Ovary (tissue), 9 donors: ENCODE data around the gene CCDC85B. TPM values are rescaled to one million over a fixed set of nuclear protein-coding genes. Genes with fewer than 3 reads are reported as not detected.

Source experiments
- DNase-seq, 5 donors: peaks; one replicate each; pipeline ENCODE4 v3.0.0-alpha.2; 2019 to 2020
- H3K27ac ChIP-seq, 2 donors: fragments of 200-600 bp; one replicate each; pipeline versions ENCODE4 v1.5.1 to v1.8.0; 2019 to 2022
- H3K27me3 ChIP-seq: fragments of 200-600 bp; one replicate; pipeline ENCODE4 v1.8.0; 2022
- H3K36me3 ChIP-seq: fragments of 200-600 bp; sonication (generic); one replicate; pipeline ENCODE4 v1.5.1; 2019
- H3K4me1 ChIP-seq: one replicate; pipeline ENCODE4 v1.8.1; 2013; ENCODE audit warnings: mild to moderate bottlenecking, moderate library complexity; ENCODE audit not compliant: insufficient read depth
- H3K4me3 ChIP-seq: fragments of 200-600 bp; sonication (generic); one replicate; pipeline ENCODE4 v1.5.1; 2017
- H3K9me3 ChIP-seq, 2 donors: fragments of 200-600 bp in 1 of 2; sonication (generic) in 1 of 2; one replicate each; pipeline versions ENCODE4 v1.5.1 to v1.8.1; 2013 to 2019; ENCODE audit warnings: mild to moderate bottlenecking in 1 of 2, moderate library complexity in 1 of 2
- CTCF ChIP-seq, 3 donors: fragments of 450-650 bp in 2 of 3; fragments of 200-600 bp in 1 of 3; IDR thresholded peaks; one replicate each; pipeline versions ENCODE4 v1.5.1 to v1.8.0; 2016 to 2022; ENCODE audit warnings: antibody characterized with exemption in 3 of 3, mild to moderate bottlenecking in 1 of 3
- EP300 ChIP-seq: sonication (generic); formaldehyde crosslinking; IDR thresholded peaks from one replicate; pipeline ENCODE4 v1.6.1; 2017; ENCODE audit warnings: antibody characterized with exemption
- POLR2A ChIP-seq: fragments of 450-650 bp; IDR thresholded peaks from one replicate; pipeline ENCODE4 v1.6.1; 2017; ENCODE audit warnings: antibody characterized with exemption, mild to moderate bottlenecking, moderate library complexity
- WGBS, 3 donors: extraction: QIAGEN DNeasy Blood & Tissue Kit in 1 of 3; methylation state at CpG; one replicate each; pipeline versions ENCODE4 v1.1.5 to v1.1.7; 2013 to 2017; 5-methylcytosine and 5-hydroxymethylcytosine counted together
- intact Hi-C, 4 donors: fragments of 100-400 bp; cut with DNase I; formaldehyde crosslinking; loops; one replicate each; pipeline versions ENCODE4 v1.11.0 to v1.15.1; 2022 to 2023
- polyA plus RNA-seq, 2 donors: library from polyadenylated mRNA; stranded (reverse); fragments of 200-250 nt in 1 of 2; fragments of 350-450 nt in 1 of 2; fragmentation: Illumina TruSeq in 1 of 2; extraction: RNeasy Lipid Tissue Mini Kit (QIAGEN cat#74804) in 1 of 2; gene quantifications; one replicate each; pipeline ENCODE4 v1.2.3, GENCODE V29; 2013 to 2014
- total RNA-seq, 7 donors: library from RNA; depleted of rRNA in 2 of 7; stranded (reverse); fragments of >200 nt in 2 of 7; fragmentation: NEBNext Ultra II Directional in 3 of 7; extraction: Animal tissue kit (Norgen Biotek cat#: 25700) in 3 of 7; gene quantifications; one replicate each; pipeline versions ENCODE4 v1.1.0 to v1.2.4, GENCODE V29; 2016 to 2023
- donor health status: DM: no; HTN: no; CAD: no; lungs with moderate emphysema.
- donor health status: DM: no; HTN: no; CAD: no.
- donor health status: Bipolar disorder and iron deficiency.
- donor health status: DM: yes; HTN: yes; CAD: no.
- donor health status: DM: no; HTN: no; CAD: no.
- donor health status: DM: yes; HTN: yes; CAD: no.

The CCDC85B gene
- total and polyA plus RNA-seq, 9 donors = 31.5 to 85.0 (median 55.6) TPM; not detected in 1

GRCh38 chr11:65919141-65919572 lies 28.7 kb downstream of the CCDC85B start, which contains the start of gene DRAP1:
TSS of gene DRAP1 (plus strand) at chr11:65919426. CDS start at chr11:65919502, 76 bp downstream.
- peaks cover 37% of the 10 kb centered on the region for H3K4me1 ChIP-seq
- TF ChIP-seq POLR2A = peak; percentile 63
- no peak for TF ChIP-seq EP300
- peak within 1 kb of the TSS; percentile 92 for H3K4me3 ChIP-seq
- WGBS, 3 donors = 1% methylated on average over 23 to 59 of the region's 59 CpGs
- no peaks in the 10 kb centered on the region for H3K27me3 ChIP-seq
- peak; percentile 99 for DNase-seq
- intact Hi-C loops = loop anchor here in 1 of 4 donors (2.0 kb wide), 1 partner anchor 30 kb away; the partner anchor contains the start of gene FIBP
- H3K9me3 ChIP-seq = no peaks in the 10 kb centered on the region
- peak within 1 kb of the TSS; percentile 79 to 84 for H3K27ac ChIP-seq
- no peaks in the 10 kb centered on the region for H3K36me3 ChIP-seq

GRCh38 chr11:65919573-65920371 lies 29.3 kb downstream of the CCDC85B start:
- Histone ChIP-seq H3K36me3 (no peaks in the 10 kb centered on the region), H3K9me3 (no peaks in the 10 kb centered on the region), H3K4me1 (peaks cover 35% of the 10 kb centered on the region), H3K27me3 (no peaks in the 10 kb centered on the region), H3K27ac (peak overlapping the region; percentile 23 to 79), H3K4me3 (peak overlapping the region; percentile 87)
- peak in 1 of 5 donors; percentile 67 for DNase-seq
- TF ChIP-seq POLR2A = no peak
- 0% methylated on average over 29 to 60 of the region's 60 CpGs for WGBS, 3 donors
- intact Hi-C loops = loop anchor here in 2 of 4 donors (2.0 to 5.0 kb wide), 3 partner anchors 31 to 48 kb away; partner anchors contain the start of gene FIBP (in 1 of the 2)

DNA sequence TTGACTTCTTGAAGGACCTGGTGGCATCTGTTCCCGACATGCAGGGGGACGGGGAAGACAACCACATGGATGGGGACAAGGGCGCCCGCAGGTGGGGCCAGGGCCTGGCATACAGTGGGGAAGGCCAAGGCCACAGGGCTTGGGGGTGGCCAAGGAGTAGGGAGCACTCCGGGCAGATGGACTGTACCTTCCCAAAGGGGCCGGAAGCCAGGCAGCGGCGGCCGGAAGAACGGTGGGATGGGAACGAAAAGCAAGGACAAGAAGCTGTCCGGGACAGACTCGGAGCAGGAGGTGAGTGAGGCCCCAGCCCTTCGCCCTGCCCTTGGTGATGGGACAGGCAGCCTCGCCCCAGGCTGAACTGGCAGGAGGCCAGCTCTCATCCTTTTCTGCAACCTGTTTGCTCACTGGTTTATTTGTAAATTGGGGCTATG lies 29.9 kb downstream of the CCDC85B start:
- 32 to 56% (median 36%) methylated on average over 14 to 15 of the region's 15 CpGs for WGBS, 3 donors
- Histone ChIP-seq H3K4me3 (peak overlapping the region; percentile 87), H3K9me3 (no peaks in the 10 kb centered on the region), H3K36me3 (no peaks in the 10 kb centered on the region), H3K4me1 (peaks cover 29% of the 10 kb centered on the region), H3K27ac (no peak overlapping the region), H3K27me3 (no peaks in the 10 kb centered on the region)
- peak in 4 of 5 donors; percentile 46 to 62 (median 54) for DNase-seq
- no peak for TF ChIP-seq POLR2A
- TF ChIP-seq EP300 = no peak
- TF ChIP-seq CTCF (IDR thresholded peaks at IDR 0.05) = no peak
- intact Hi-C loops = loop anchor here in 2 of 4 donors (5.0 kb wide), 2 partner anchors 37 to 47 kb away; no protein-coding TSS in a partner anchor

DNA sequence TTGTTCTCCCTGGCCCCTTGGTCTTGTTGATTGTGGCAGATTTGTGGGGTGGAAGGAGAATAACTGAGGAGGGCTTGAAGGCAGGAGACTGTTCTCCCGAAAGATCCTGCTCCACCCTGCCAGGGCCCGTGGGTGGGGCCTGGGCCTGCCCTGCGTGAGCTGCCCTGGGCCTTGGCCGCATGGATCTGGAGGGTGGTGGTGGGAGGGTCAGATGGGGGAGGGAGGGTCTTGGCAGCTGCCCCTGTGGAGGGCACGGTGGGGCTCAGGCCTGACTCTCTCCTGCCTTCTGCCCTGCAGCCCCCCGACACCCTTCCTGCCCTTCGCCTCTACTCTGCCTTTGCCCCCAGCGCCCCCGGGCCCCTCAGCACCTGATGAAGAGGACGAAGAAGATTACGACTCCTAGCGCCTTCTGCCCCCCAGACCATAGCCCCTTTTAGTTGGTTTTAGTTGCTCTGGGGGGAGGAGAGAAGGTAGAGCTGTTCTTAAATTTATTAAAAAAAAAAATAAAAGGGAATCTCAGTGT lies 30.6 kb downstream of the CCDC85B start:
- H3K27ac ChIP-seq = no peak overlapping the region
- no peaks in the 10 kb centered on the region for H3K9me3 ChIP-seq
- no peaks in the 10 kb centered on the region for H3K27me3 ChIP-seq
- intact Hi-C loops = loop anchor here in 2 of 4 donors (5.0 kb wide), 2 partner anchors 36 to 46 kb away; no protein-coding TSS in a partner anchor
- WGBS, 3 donors = 73 to 80% (median 79%) methylated on average over 12 of the region's 12 CpGs
- H3K4me1 ChIP-seq = peaks cover 23% of the 10 kb centered on the region
- no peak overlapping the region for H3K4me3 ChIP-seq
- TF ChIP-seq POLR2A (no peak), EP300 (no peak), CTCF (IDR thresholded peaks at IDR 0.05) (no peak)
- DNase-seq = peak in 3 of 5 donors; percentile 40 to 47 (median 44)
- no peaks in the 10 kb centered on the region for H3K36me3 ChIP-seq

DNA sequence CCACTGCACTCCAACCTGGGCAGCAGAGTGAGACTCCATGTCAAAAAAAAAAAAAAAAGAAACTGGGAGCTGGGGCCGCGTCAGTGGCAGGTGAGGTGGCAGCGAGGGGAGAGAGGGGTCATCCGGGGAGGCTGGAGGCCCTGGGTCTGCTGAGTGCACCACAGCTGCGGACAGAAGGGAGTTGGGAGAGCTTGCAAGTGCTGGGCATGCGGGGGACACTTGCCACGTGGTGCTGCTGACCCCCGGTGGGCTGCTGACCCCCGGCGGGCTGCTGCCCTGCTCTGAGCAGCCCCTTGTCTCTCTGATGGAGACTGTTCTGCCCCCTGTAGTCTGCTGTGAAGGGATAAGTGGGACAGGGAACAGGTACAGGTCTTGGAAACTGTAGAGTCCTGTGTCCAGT lies 31.4 kb downstream of the CCDC85B start:
- H3K27ac ChIP-seq = no peak overlapping the region
- no peaks in the 10 kb centered on the region for H3K36me3 ChIP-seq
- H3K9me3 ChIP-seq = no peaks in the 10 kb centered on the region
- 88 to 92% (median 91%) methylated on average over 10 of the region's 10 CpGs for WGBS, 3 donors
- H3K4me1 ChIP-seq = peaks cover 19% of the 10 kb centered on the region
- H3K4me3 ChIP-seq = no peak overlapping the region
- TF ChIP-seq CTCF (IDR thresholded peaks at IDR 0.05) (no peak), POLR2A (no peak), EP300 (no peak)
- intact Hi-C loops = loop anchor here in 2 of 4 donors (5.0 kb wide), 2 partner anchors 35 to 45 kb away; no protein-coding TSS in a partner anchor
- H3K27me3 ChIP-seq = no peaks in the 10 kb centered on the region
- DNase-seq = no peak
